HG02943 (cell line): ENCODE results near the gene PLK3.
"Not testable (repeated sequence)": the region's sequence is repeated elsewhere in the genome, so short reads cannot be mapped to it uniquely, and the experiment has no call there.

Experiments
- ATAC-seq: cut with Tn5 transposase; IDR thresholded peaks from one replicate; pipeline ENCODE4 v1.9.1; 2021; ENCODE audit warnings: mild to moderate bottlenecking, low read depth, moderate library complexity; ENCODE audit not compliant: unreplicated experiment

Gene PLK3

GRCh38 chr1:44808063-44808937 is 8.1 kb downstream of the PLK3 start, which contains the start of gene BTBD19:
Gene BTBD19, plus strand, starts transcription at chr1:44808523. Its CDS starts 298 bp downstream, at chr1:44808821.
- ATAC-seq: peak; percentile 14

GRCh38 chr1:44808938-44809917 is 9.1 kb downstream of the PLK3 start:
- ATAC-seq: peak; percentile 46

GRCh38 chr1:44810101-44810761 is 10.1 kb downstream of the PLK3 start:
- ATAC-seq: no peak

- not testable (repeated sequence) for ATAC-seq
Measured at GRCh38 chr1:44810762-44811105, 10.6 kb downstream of the PLK3 start.

GRCh38 chr1:44811234-44811633 is 11.1 kb downstream of the PLK3 start:
- ATAC-seq: no peak

GRCh38 chr1:44812822-44813543 is 12.8 kb downstream of the PLK3 start:
- no peak for ATAC-seq

GRCh38 chr1:44815926-44816325 is 15.7 kb downstream of the PLK3 start:
- ATAC-seq: not testable (repeated sequence)

GRCh38 chr1:44817307-44817706 is 17.1 kb downstream of the PLK3 start:
- ATAC-seq: no peak

GRCh38 chr1:44817771-44818495 is 17.8 kb downstream of the PLK3 start:
- no peak for ATAC-seq

GRCh38 chr1:44819196-44819607 is 19.0 kb downstream of the PLK3 start:
- ATAC-seq: no peak

GRCh38 chr1:44819608-44820327 is 19.6 kb downstream of the PLK3 start:
- peak; percentile 72 for ATAC-seq

GRCh38 chr1:44820328-44821239 is 20.4 kb downstream of the PLK3 start:
- no peak for ATAC-seq

- ATAC-seq: no peak
Measured at GRCh38 chr1:44821240-44821715, 21.1 kb downstream of the PLK3 start.

GRCh38 chr1:44822131-44822701 is 22.0 kb downstream of the PLK3 start:
- ATAC-seq: no peak

GRCh38 chr1:44822981-44823451 is 22.8 kb downstream of the PLK3 start:
- no peak for ATAC-seq

GRCh38 chr1:44824392-44824791 is 24.2 kb downstream of the PLK3 start:
- ATAC-seq: not testable (repeated sequence)
